HUES64 (cell line): Measurements from ENCODE around the gene TWF2.
A peak's percentile ranks its signal among the peaks of the same experiment; 100 is the strongest.
"Not testable (repeated sequence)": the region's sequence is repeated elsewhere in the genome, so short reads cannot be mapped to it uniquely, and the experiment has no call there.

ENCODE experiments used
- H3K27ac ChIP-seq: 2 replicates; pipeline ENCODE4 v1.7.0; 2013; ENCODE audit warnings: low read depth, low read length, inconsistent platforms
- H3K27me3 ChIP-seq: 2 replicates; pipeline ENCODE4 v1.6.1; 2013; ENCODE audit warnings: mild to moderate bottlenecking, low read length; ENCODE audit not compliant: insufficient read depth
- H3K36me3 ChIP-seq: 2 replicates; pipeline ENCODE4 v1.6.1; 2013; ENCODE audit warnings: mild to moderate bottlenecking, low read length; ENCODE audit not compliant: insufficient read depth
- H3K4me1 ChIP-seq: 2 replicates; pipeline ENCODE4 v1.6.1; 2013; ENCODE audit warnings: mild to moderate bottlenecking, low read length, moderate library complexity; ENCODE audit not compliant: insufficient read depth
- H3K4me3 ChIP-seq: 2 replicates; pipeline ENCODE4 v1.5.1; 2013; ENCODE audit warnings: mild to moderate bottlenecking, low read length, moderate library complexity
- H3K9ac ChIP-seq: 2 replicates; pipeline ENCODE4 v1.6.1; 2013; ENCODE audit warnings: mild to moderate bottlenecking, low read depth, low read length
- H3K9me3 ChIP-seq: 2 replicates; pipeline ENCODE4 v1.6.1; 2013; ENCODE audit warnings: low read depth, low read length; ENCODE audit not compliant: insufficient read depth
- WGBS: fragments of 150-250, 120-280 bp; methylation state at CpG from one replicate; pipeline ENCODE4 v1.1.7; 2013; ENCODE audit warnings: missing lambda C conversion rate; 5-methylcytosine and 5-hydroxymethylcytosine counted together

Gene TWF2

DNA sequence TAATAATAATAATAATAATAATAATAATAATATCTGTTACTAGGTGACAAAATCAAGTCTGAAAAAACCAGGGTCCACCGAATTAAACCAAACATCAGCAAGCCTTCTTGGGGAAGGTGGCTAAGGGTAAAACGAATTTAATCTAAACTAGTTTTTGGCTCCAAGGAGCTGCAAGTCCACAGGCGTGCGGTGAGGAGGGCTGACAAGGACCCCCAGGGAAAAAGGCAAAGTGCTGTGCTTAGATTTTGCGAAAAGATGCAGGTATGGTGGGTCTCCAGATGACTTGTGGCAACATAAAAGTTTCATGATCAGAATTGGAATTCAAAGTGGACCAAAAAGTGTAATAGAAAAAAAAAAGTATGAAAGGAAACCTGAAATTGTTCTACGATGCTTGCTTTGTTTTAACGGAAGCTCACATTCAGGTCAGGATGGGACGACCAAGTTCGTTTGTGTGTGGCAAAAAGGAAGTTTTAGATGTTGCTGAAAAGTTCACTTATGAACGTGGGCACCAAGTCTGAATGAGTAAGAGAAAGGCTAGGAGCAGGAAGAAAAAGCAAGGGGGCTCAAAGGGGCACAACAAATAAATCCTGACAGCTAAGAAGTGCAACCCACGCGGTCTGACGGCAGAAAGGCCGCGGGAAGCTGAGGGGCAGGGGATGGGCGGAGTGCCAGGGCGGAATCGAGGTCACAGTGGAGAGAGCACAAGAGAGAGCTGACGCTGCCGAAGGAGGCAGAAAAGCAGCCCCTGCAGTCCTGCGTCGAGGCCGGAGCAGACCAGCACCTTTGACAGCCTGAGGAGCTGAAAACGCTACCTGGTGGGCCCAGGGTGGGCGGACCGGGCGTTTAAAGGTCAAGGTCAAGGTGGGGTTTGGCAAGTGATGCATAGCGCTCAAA is 38.4 kb upstream of the TWF2 start:
- Histone ChIP-seq H3K27ac (peak overlapping the region; percentile 85; the same call in 1 of the 2 replicates), H3K9ac (peak overlapping the region; percentile 99), H3K36me3 (peaks cover 20% of the 10 kb centered on the region), H3K27me3 (no peaks in the 10 kb centered on the region), H3K4me3 (peak overlapping the region; percentile 86), H3K9me3 (no peaks in the 10 kb centered on the region), H3K4me1 (peaks cover 10% of the 10 kb centered on the region; the same call in 1 of the 2 replicates)
- WGBS, result 4% methylated on average over 27 of the region's 28 CpGs

DNA sequence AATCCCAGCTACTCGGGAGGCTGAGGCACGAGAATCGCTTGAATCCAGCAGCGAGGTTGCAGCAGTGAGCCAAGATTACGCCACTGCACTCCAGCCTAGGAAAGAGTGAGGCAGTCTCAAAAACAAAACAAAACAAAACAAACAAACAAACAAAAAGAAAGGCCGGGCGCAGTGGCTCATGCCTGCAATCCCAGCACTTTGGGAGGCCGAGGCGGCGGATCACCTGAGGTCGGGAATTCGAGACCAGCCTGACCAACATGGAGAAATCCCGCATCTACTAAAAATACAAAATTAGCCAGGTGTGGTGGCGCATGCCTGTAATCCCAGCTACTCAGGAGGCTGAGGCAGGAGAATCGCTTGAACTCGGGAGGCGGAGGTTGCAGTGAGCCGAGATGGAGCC is 35.8 kb upstream of the TWF2 start:
- not testable (repeated sequence) for H3K4me3 ChIP-seq
- WGBS, result 96% methylated on average over 18 of the region's 18 CpGs
- peaks cover 40% of the 10 kb centered on the region for H3K36me3 ChIP-seq

DNA sequence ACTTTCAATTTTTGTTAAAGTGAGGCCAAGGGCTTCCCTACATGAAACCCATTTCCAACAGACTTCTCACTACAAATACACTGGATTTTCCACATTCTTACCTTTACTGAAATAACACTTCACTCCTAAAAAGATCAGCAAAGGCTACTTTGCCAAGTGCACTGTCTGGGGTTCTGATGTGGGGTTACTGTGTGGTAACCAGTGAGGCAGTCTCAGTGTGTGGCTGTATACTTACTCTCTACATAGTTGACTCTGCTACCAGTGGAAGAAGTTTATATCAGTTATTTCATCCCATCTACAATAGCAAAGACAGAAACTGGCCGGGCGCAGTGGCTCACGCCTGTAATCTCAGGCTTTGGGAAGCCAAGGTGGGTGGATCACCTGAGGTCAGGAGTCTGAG is 33.9 kb upstream of the TWF2 start:
- H3K27ac ChIP-seq, result no peak overlapping the region
- no peaks in the 10 kb centered on the region for H3K9me3 ChIP-seq
- no peaks in the 10 kb centered on the region for H3K27me3 ChIP-seq
- 94% methylated on average over 3 of the region's 3 CpGs for WGBS
- H3K4me3 ChIP-seq, result no peak overlapping the region
- peaks cover 6% of the 10 kb centered on the region; the same call in 1 of the 2 replicates for H3K4me1 ChIP-seq
- no peak overlapping the region for H3K9ac ChIP-seq
- H3K36me3 ChIP-seq, result peaks cover 59% of the 10 kb centered on the region

More for the DNA sequence above, 35.8 kb upstream of the TWF2 start:
- H3K4me1 ChIP-seq, H3K27me3 ChIP-seq, H3K9me3 ChIP-seq, H3K27ac ChIP-seq, H3K9ac ChIP-seq: not testable (repeated sequence)

GRCh38 chr3:52272172-52272571 is 33.2 kb upstream of the TWF2 start:
- H3K9me3 ChIP-seq, H3K4me1 ChIP-seq, H3K9ac ChIP-seq, H3K27ac ChIP-seq, H3K4me3 ChIP-seq, H3K27me3 ChIP-seq: not testable (repeated sequence)
- WGBS, result 95% methylated on average over 9 of the region's 9 CpGs
- peaks cover 65% of the 10 kb centered on the region for H3K36me3 ChIP-seq

GRCh38 chr3:52270252-52270754 is 31.3 kb upstream of the TWF2 start:
- no peak overlapping the region for H3K4me3 ChIP-seq

DNA sequence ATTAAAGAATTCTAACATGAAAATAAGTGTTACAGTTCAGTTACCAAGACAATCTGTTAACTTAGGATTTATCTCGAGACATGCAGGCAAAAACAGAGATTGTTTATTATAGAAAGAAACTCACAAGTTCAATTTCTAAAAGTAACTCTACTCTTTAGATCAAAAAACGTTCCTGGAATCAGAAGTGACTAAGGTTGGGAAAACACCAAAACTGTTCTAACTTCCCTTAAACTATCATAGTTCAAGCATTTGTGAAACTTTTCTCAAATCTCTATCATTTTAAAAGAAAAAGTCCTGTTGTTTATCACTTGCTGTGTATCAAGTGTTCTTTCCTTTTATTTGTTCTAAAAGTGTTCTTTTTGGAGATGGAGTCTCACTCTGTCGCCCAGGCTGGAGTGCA is 30.8 kb upstream of the TWF2 start:
- Histone ChIP-seq H3K36me3 (peaks cover 86% of the 10 kb centered on the region), H3K9me3 (no peaks in the 10 kb centered on the region), H3K4me1 (no peaks in the 10 kb centered on the region), H3K27me3 (no peaks in the 10 kb centered on the region), H3K4me3 (no peak overlapping the region), H3K27ac (no peak overlapping the region), H3K9ac (no peak overlapping the region)
- 90% methylated on average over 2 of the region's 3 CpGs for WGBS

More at GRCh38 chr3:52270252-52270754, 31.3 kb upstream of the TWF2 start:
- Histone ChIP-seq H3K9ac (no peak overlapping the region), H3K27ac (no peak overlapping the region), H3K4me1 (no peaks in the 10 kb centered on the region), H3K36me3 (peaks cover 83% of the 10 kb centered on the region), H3K27me3 (no peaks in the 10 kb centered on the region), H3K9me3 (no peaks in the 10 kb centered on the region)
- 97% methylated on average over 9 of the region's 9 CpGs for WGBS

DNA sequence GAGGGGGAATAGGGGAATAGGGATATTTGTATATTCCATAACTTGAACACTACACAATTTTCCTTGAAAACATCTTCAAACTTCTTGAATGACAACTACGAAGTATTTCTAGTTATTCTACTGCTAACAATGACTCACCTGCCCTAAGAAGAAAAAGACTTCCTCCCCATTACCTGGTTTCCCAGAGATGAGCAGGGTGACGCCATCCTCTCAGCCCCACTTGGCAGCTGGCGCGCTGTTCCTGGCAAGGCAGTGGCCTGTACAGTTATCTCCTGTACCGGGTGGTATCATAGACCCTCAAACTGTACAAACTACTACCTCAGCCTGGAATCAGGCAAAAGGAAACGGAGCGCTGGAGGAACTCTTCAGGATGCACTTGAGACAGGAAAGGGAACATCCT is 29.1 kb upstream of the TWF2 start:
- Histone ChIP-seq H3K9ac (no peak overlapping the region), H3K4me3 (no peak overlapping the region), H3K27ac (no peak overlapping the region), H3K36me3 (peaks cover 92% of the 10 kb centered on the region), H3K27me3 (no peaks in the 10 kb centered on the region), H3K4me1 (no peaks in the 10 kb centered on the region), H3K9me3 (no peaks in the 10 kb centered on the region)
- 96% methylated on average over 7 of the region's 7 CpGs for WGBS

GRCh38 chr3:52265387-52265786 is 26.4 kb upstream of the TWF2 start:
- Histone ChIP-seq H3K4me1 (no peaks in the 10 kb centered on the region), H3K36me3 (peaks cover 99% of the 10 kb centered on the region), H3K9me3 (no peaks in the 10 kb centered on the region), H3K27me3 (no peaks in the 10 kb centered on the region), H3K9ac (no peak overlapping the region), H3K27ac (no peak overlapping the region), H3K4me3 (no peak overlapping the region)
- WGBS, result 96% methylated on average over 6 of the region's 6 CpGs

- no peaks in the 10 kb centered on the region for H3K9me3 ChIP-seq
- peaks cover 99% of the 10 kb centered on the region for H3K36me3 ChIP-seq
- H3K4me3 ChIP-seq, result no peak overlapping the region
- no peaks in the 10 kb centered on the region for H3K4me1 ChIP-seq
- H3K9ac ChIP-seq, result no peak overlapping the region
- no peaks in the 10 kb centered on the region for H3K27me3 ChIP-seq
- H3K27ac ChIP-seq, result no peak overlapping the region
Measured at GRCh38 chr3:52262447-52262846, 23.5 kb upstream of the TWF2 start.

DNA sequence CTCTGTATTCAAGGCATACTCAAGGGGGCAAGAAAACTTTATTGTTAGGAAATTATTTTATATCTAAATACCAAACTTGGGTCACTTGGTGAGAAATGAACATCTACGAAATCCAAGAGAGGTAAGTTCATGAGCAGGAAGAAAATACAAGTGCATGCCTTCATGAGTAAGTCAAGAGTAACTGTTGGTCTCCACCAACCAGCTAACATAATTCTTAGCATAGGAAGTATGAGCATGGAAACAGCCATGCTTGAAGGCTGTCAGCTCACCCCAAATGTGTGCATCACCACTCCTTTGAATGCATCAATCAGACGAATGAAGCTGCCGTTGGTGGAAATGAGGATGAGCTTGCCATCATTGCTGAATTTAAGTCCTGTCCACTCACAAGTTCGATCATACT is 20.5 kb upstream of the TWF2 start:
- Histone ChIP-seq H3K9me3 (no peaks in the 10 kb centered on the region), H3K27me3 (no peaks in the 10 kb centered on the region), H3K4me1 (no peaks in the 10 kb centered on the region), H3K27ac (no peak overlapping the region), H3K4me3 (no peak overlapping the region), H3K9ac (no peak overlapping the region), H3K36me3 (peaks cover 98% of the 10 kb centered on the region)
- WGBS, result 95% methylated on average over 4 of the region's 4 CpGs

GRCh38 chr3:52259035-52259434 is 20.1 kb upstream of the TWF2 start:
- Histone ChIP-seq H3K27ac (no peak overlapping the region), H3K9ac (no peak overlapping the region), H3K4me1 (no peaks in the 10 kb centered on the region), H3K4me3 (no peak overlapping the region), H3K36me3 (peaks cover 98% of the 10 kb centered on the region), H3K27me3 (no peaks in the 10 kb centered on the region), H3K9me3 (no peaks in the 10 kb centered on the region)
- WGBS, result 94% methylated on average over 1 of the region's 1 CpG
